K562 (cell line): Measurements from ENCODE around the gene MYEF2. TPM values are rescaled to one million over a fixed set of nuclear protein-coding genes. Genes with fewer than 3 reads are reported as not detected.

Experiments
- ATAC-seq: fragments of 200-7000 bp; cut with Tn5 transposase; 3 replicates; pipeline ENCODE4 v1.9.1; 2020; ENCODE audit warnings: moderate library complexity
- BruUV-seq: library from RNA; stranded (reverse); fragments of 400-500 nt; replicated peaks from 2 replicates; lab custom pipeline; 2021; lab: Mats Ljungman, UMichigan
- CTCF ChIA-PET: fragments of 300-600 bp; formaldehyde crosslinking; extraction: SDS; loops from one replicate; lab custom pipeline; 2021; ENCODE audit warnings: low intra/inter-chr PET ratio; lab: Yijun Ruan, JAX
- POLR2A ChIA-PET: fragments of 300-600, 350-650 bp; sonication (Branson Sonifier 250); formaldehyde crosslinking; extraction: SDS; loops from one replicate; lab custom pipeline; 2021; ENCODE audit warnings: antibody characterized with exemption, inconsistent platforms; lab: Yijun Ruan, JAX
- DNase-seq, 4 experiments: peaks; one replicate each; pipeline versions ENCODE4 v3.0.0 to v3.0.0-alpha.2; 2011 to 2018; ENCODE audit warnings: low spot score in 3 of 4, mixed read lengths in 3 of 4; ENCODE audit errors: extremely low read depth in 1 of 4
- FAIRE-seq: peaks from 2 replicates; lab custom pipeline; 2011; peaks lifted over from hg19 to GRCh38; lab: Jason Lieb, UNC
- H2AFZ ChIP-seq: 2 replicates; pipeline ENCODE4 v1.6.0; 2011; ENCODE audit warnings: low read depth, low read length, control low read depth, inconsistent platforms
- H3K27ac ChIP-seq: fragments of 200-600 bp; 3 replicates; pipeline ENCODE4 v1.8.0; 2011; ENCODE audit warnings: low read depth, mild to moderate bottlenecking, control low read depth, inconsistent platforms, low read length, moderate library complexity, mixed read lengths; ENCODE audit errors: extremely low read depth
- H3K27me3 ChIP-seq, 2 experiments: fragments of 300-600 bp in 1 of 2; 2 replicates in 1 of 2; 3 replicates in 1 of 2; pipeline versions ENCODE4 v1.6.0 to v1.8.0; 2011; ENCODE audit warnings: inconsistent platforms in 2 of 2, low read length in 2 of 2, mild to moderate bottlenecking in 1 of 2, mixed read lengths in 1 of 2, moderate library complexity in 1 of 2; ENCODE audit not compliant: control insufficient read depth in 2 of 2, insufficient read depth in 2 of 2
- H3K36me3 ChIP-seq: fragments of 300-600 bp; 3 replicates; pipeline ENCODE4 v1.8.0; 2011; ENCODE audit warnings: mild to moderate bottlenecking, low read length, inconsistent platforms; ENCODE audit not compliant: control insufficient read depth, insufficient read depth
- H3K4me1 ChIP-seq, 2 experiments: fragments of 200-600 bp in 1 of 2; replicated peaks in 1 of 2; 2 replicates in 1 of 2; 3 replicates in 1 of 2; pipeline versions ENCODE4 v1.5.1 to v1.8.0; 2011; ENCODE audit warnings: inconsistent platforms in 2 of 2, low read length in 2 of 2, mild to moderate bottlenecking in 1 of 2, mixed read lengths in 1 of 2, moderate library complexity in 1 of 2; ENCODE audit not compliant: control insufficient read depth in 2 of 2, insufficient read depth in 2 of 2
- H3K4me2 ChIP-seq: 2 replicates; pipeline ENCODE4 v1.6.1; 2011; ENCODE audit warnings: low read length, control low read depth, inconsistent platforms, mixed read lengths; ENCODE audit not compliant: insufficient read depth
- H3K4me3 ChIP-seq: fragments of 200-600 bp; sonication (generic), shearing (Covaris generic); 2 replicates; pipeline ENCODE4 v1.5.1; 2016; ENCODE audit warnings: control low read depth, inconsistent platforms
- H3K79me2 ChIP-seq: fragments of 200-600 bp; 3 replicates; pipeline ENCODE4 v1.8.0; 2011; ENCODE audit warnings: low read length, inconsistent platforms; ENCODE audit not compliant: control insufficient read depth, insufficient read depth
- H3K9ac ChIP-seq, 2 experiments: 2 replicates each; pipeline versions ENCODE4 v1.6.0 to v1.6.1; 2011; ENCODE audit warnings: low read depth in 2 of 2, low read length in 2 of 2, control low read depth in 1 of 2, inconsistent platforms in 1 of 2, mild to moderate bottlenecking in 1 of 2, mixed read lengths in 1 of 2; ENCODE audit not compliant: insufficient read depth in 1 of 2
- H3K9me1 ChIP-seq: one replicate; pipeline ENCODE4 v1.6.0; 2011; ENCODE audit warnings: inconsistent platforms, mild to moderate bottlenecking, low read length, moderate library complexity; ENCODE audit not compliant: control insufficient read depth, insufficient read depth
- H3K9me3 ChIP-seq: replicated peaks from 2 replicates; pipeline ENCODE4 v1.5.1; 2011; ENCODE audit warnings: low read depth, low read length, inconsistent platforms; ENCODE audit not compliant: control insufficient read depth, insufficient read depth
- H4K20me1 ChIP-seq: replicated peaks from 2 replicates; pipeline ENCODE4 v1.6.1; 2011; ENCODE audit warnings: low read length, inconsistent platforms, mixed read lengths; ENCODE audit not compliant: control insufficient read depth, insufficient read depth
- GTF2A2 ChIP-seq: IDR thresholded peaks from 2 replicates; pipeline ENCODE4 v1.6.1; 2016; ENCODE audit warnings: mild to moderate bottlenecking, missing genetic modification characterization, missing compliant biosample characterization
- MAFG ChIP-seq: fragments of 450-650 bp; conservative IDR thresholded peaks from 2 replicates; pipeline ENCODE4 v1.6.1; 2016; ENCODE audit warnings: missing genetic modification characterization, missing compliant biosample characterization
- MAX ChIP-seq: sonication (generic); formaldehyde crosslinking; IDR thresholded peaks from 2 replicates; pipeline ENCODE4 v1.9.0; 2022; ENCODE audit warnings: mild to moderate bottlenecking, missing genetic modification reagents
- MCM5 ChIP-seq: fragments of 450-650 bp; IDR thresholded peaks from 2 replicates; pipeline ENCODE4 v1.6.1; 2016; ENCODE audit warnings: low read depth
- NCOA6 ChIP-seq: fragments of 450-650 bp; IDR thresholded peaks from 2 replicates; pipeline ENCODE4 v1.6.1; 2017; ENCODE audit warnings: mild to moderate bottlenecking
- PPARD ChIP-seq: fragments of 250-450 bp; sonication (Bioruptor Pico); IDR thresholded peaks from 2 replicates; pipeline ENCODE4 v1.8.0; 2022; ENCODE audit warnings: inconsistent platforms, mild to moderate bottlenecking, moderate library complexity
- PURB ChIP-seq: sonication (generic); formaldehyde crosslinking; IDR thresholded peaks from 2 replicates; pipeline ENCODE4 v1.9.0; 2021; ENCODE audit warnings: low read depth, mild to moderate bottlenecking, missing genetic modification reagents
- RBM25 ChIP-seq: fragments of 200-400 bp; formaldehyde crosslinking; IDR thresholded peaks from 2 replicates; pipeline ENCODE4 v1.6.1; 2018; ENCODE audit warnings: low read length, low read depth, moderate library complexity; ENCODE audit not compliant: severe bottlenecking
- RERE ChIP-seq: sonication (generic); formaldehyde crosslinking; IDR thresholded peaks from 2 replicates; pipeline ENCODE4 v1.8.0; 2023; ENCODE audit warnings: missing genetic modification reagents, mild to moderate bottlenecking, borderline replicate concordance
- ZNF121 ChIP-seq: sonication (generic); formaldehyde crosslinking; conservative IDR thresholded peaks from 2 replicates; pipeline ENCODE4 v1.8.0; 2022; ENCODE audit warnings: missing genetic modification reagents
- ZNF316 ChIP-seq: fragments of 450-650 bp; IDR thresholded peaks from 2 replicates; pipeline ENCODE4 v1.6.1; 2016
- WGBS: fragments of 100-300 bp; shearing (Covaris generic); methylation state at CpG from one replicate; pipeline ENCODE4 v1.1.6; 2016; ENCODE audit warnings: low coverage, mixed read lengths; ENCODE audit not compliant: insufficient coverage; ENCODE audit errors: missing lambda C conversion rate; 5-methylcytosine and 5-hydroxymethylcytosine counted together
- in situ Hi-C: fragments of 300-500 bp; cut with MboI; formaldehyde crosslinking; loops from 4 replicates; pipeline ENCODE4 v1.15.0; 2018; ENCODE audit warnings: inconsistent platforms, mixed read lengths
- intact Hi-C: fragments of 100-400 bp; cut with micrococcal nuclease; formaldehyde crosslinking; loops from 2 replicates; pipeline ENCODE4 v1.14.2; 2022
- polyA plus RNA-seq, 8 experiments: library from polyadenylated mRNA; depleted of rRNA in 4 of 8; stranded (reverse) in 5 of 8; unstranded in 3 of 8; fragments of >200 nt; fragmentation: Nextera tagmentation in 2 of 8; fragmentation: Illumina TruSeq in 1 of 8; extraction: Ambion mirVana in 2 of 8; extraction: Trizol in 1 of 8; gene quantifications; 2 replicates each; pipeline versions ENCODE4 v1.2.1 to v1.2.3, GENCODE V29; 2011 to 2014; ENCODE audit warnings: inconsistent platforms in 1 of 8, missing spikeins in 1 of 8
- total RNA-seq, 7 experiments: library from RNA; depleted of rRNA in 6 of 7; stranded (reverse); fragments of >200 nt in 6 of 7; fragmentation: Illumina TruSeq in 2 of 7; extraction: Trizol in 2 of 7; gene quantifications; 2 replicates each; pipeline versions ENCODE4 v1.2.1 to v1.2.3, GENCODE V29; 2011 to 2021; ENCODE audit warnings: low replicate concordance in 1 of 7

Gene MYEF2
- total and polyA plus RNA-seq, 9 of the 15 experiments (the other 6 are each of a cell fraction or from before 2014, with no cell fraction given) = 0.03 to 0.82 (median 0.19) TPM

GRCh38 chr15:48182749-48183148 lies 4.7 kb upstream of the MYEF2 start:
- no peak for FAIRE-seq

GRCh38 chr15:48178648-48178931 lies 495 bp upstream of the MYEF2 start:
- FAIRE-seq = no peak
- H3K9ac ChIP-seq = no peak overlapping the region
- H3K27ac ChIP-seq = no peak overlapping the region
- H3K4me3 ChIP-seq = no peak overlapping the region
- intact Hi-C loops (no loop called here), in situ Hi-C loops (no loop called here)
- H3K4me1 ChIP-seq = peaks cover 0 to 6% of the 10 kb centered on the region in 2 experiments; a peak in 2 of 5 replicates
- no peaks in the 10 kb centered on the region for H3K79me2 ChIP-seq
- ChIA-PET POLR2A (no interaction called here), CTCF (no interaction called here)
- BruUV-seq = no TSS peak
- H2AFZ ChIP-seq = no peak overlapping the region
- ATAC-seq = no peak
- H3K9me1 ChIP-seq = no peaks in the 10 kb centered on the region
- H3K9me3 ChIP-seq = no peaks in the 10 kb centered on the region
- H3K27me3 ChIP-seq = no peaks in the 10 kb centered on the region
- no peaks in the 10 kb centered on the region for H4K20me1 ChIP-seq
- 4% methylated on average over 1 of the region's 1 CpG for WGBS
- no peak overlapping the region for H3K4me2 ChIP-seq
- no peaks in the 10 kb centered on the region for H3K36me3 ChIP-seq
- no peak for DNase-seq
- TF ChIP-seq RERE (CRISPR knock-in tag) (no peak), NCOA6 (no peak), MCM5 (no peak), ZNF121 (CRISPR knock-in tag) (no peak), MAX (no peak), PURB (CRISPR knock-in tag) (no peak), RBM25 (no peak), GTF2A2 (no peak)

More at GRCh38 chr15:48182749-48183148, 4.7 kb upstream of the MYEF2 start:
- peaks cover 0 to 4% of the 10 kb centered on the region in 2 experiments; a peak in 2 of 5 replicates for H3K4me1 ChIP-seq
- no peaks in the 10 kb centered on the region for H3K9me1 ChIP-seq
- no peak overlapping the region for H3K4me2 ChIP-seq
- no peaks in the 10 kb centered on the region for H3K9me3 ChIP-seq
- no peak for ATAC-seq
- no peak overlapping the region for H2AFZ ChIP-seq
- TF ChIP-seq PPARD (no peak), MAFG (tag) (0 out of 2 replicates have a peak, but pooled peaks have one; percentile 27), ZNF316 (peak; percentile 33; the same call in 1 of the 2 replicates)
- TF ChIP-seq, all 486 proteins: peak for 2
- intact Hi-C loops (no loop called here), in situ Hi-C loops (no loop called here)
- DNase-seq = no peak
- BruUV-seq = no TSS peak
- H3K79me2 ChIP-seq = no peaks in the 10 kb centered on the region
- H3K27me3 ChIP-seq = no peaks in the 10 kb centered on the region
- no peak overlapping the region for H3K27ac ChIP-seq
- WGBS = 0% methylated on average over 2 of the region's 2 CpGs
- H3K4me3 ChIP-seq = no peak overlapping the region
- POLR2A ChIA-PET = no interaction called here
- CTCF ChIA-PET = no interaction called here
- no peak overlapping the region for H3K9ac ChIP-seq
- no peaks in the 10 kb centered on the region for H4K20me1 ChIP-seq
- H3K36me3 ChIP-seq = no peaks in the 10 kb centered on the region
